Activated CD8-positive, alpha-beta memory T cell treated with anti-CD3 and anti-CD28 coated beads for 1 hour (primary cell): ENCODE results near the gene NPEPL1.

Experiments
- DNase-seq, 2 donors: peaks; one replicate each; pipeline ENCODE4 v3.0.0-alpha.2; 2020; ENCODE audit warnings: low read depth in 1 of 2; ENCODE audit errors: extremely low read depth in 1 of 2

The NPEPL1 gene

DNA sequence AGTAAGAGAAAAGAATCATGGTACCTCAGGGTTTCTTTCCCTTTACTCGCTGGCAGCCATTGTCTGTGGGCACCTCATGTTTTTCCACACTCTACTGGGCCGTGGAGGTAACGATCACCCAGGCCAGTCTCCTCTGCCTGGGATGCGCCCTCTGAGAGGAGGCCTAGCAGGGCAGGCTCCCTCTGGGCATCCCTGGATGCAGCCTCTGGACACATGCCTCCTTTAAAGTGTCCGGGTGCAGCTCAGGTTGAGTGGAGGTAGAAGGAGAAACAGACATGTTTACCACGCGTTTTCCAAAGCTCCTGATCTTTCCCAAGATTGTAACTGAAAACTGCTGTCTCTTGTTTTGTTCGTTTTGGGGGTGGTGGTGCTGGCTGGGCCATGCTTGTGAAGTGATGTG, 13.8 kb upstream of the NPEPL1 start:
- DNase-seq, result no peak

DNA sequence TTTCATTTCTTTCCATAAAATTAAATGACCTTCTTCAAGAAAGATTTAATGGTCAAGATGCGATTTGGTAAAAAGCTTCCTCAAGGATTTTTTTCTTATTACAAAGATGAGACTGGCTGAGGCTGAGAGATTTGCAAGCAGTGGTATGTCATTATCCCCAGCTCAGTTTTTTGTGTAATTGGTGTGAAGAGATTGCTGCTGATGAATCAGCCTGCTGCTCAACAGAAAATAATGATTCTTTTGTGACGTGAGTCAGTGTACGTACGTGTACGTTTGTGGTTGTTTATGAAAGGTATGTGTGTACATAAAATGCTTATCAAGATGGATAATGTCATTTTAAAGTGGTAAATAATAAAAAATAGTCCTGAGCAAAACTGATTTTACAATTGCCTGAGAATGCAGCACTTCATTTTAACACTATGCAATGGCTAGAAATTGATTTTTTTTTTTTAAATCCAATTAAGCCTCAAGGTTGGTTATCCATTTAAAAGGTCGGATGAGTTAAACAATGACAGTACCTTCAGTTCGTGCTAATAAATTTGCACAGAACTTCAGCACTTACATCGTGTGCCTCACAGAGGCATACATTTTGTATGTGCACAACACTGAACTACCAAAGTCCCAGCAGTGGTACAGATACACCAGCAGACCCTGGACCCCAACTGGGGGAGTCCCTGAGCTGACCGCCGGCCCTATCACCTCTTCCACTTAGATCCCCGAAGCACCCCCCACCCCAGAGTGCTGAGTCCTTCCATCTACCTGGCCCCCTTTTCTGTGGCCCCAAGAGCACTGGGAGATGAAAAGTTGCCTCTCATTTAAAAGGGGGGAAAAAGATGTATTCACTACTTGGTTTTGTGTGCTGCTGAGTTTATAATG, 9.7 kb upstream of the NPEPL1 start:
- DNase-seq, result no peak

DNA sequence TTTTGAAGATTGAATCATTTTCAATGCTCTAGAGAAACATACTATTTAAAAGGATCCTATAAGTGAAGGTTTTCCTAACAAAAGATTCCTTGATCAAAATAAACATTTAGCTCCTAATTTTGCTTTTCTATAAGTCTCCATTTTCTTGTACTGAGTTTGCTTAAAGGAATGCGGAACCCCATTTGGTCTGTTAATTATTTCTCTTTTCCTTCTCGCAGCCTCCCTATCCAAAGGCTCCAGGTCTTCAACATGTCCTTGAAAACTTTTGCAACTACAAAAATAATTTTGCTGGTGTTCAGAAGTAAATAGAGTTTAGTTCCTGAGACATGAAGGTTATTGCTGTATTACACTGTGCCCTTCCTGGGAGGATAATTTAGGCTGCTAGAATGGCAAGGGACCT, 8.3 kb upstream of the NPEPL1 start:
- no peak for DNase-seq

DNA sequence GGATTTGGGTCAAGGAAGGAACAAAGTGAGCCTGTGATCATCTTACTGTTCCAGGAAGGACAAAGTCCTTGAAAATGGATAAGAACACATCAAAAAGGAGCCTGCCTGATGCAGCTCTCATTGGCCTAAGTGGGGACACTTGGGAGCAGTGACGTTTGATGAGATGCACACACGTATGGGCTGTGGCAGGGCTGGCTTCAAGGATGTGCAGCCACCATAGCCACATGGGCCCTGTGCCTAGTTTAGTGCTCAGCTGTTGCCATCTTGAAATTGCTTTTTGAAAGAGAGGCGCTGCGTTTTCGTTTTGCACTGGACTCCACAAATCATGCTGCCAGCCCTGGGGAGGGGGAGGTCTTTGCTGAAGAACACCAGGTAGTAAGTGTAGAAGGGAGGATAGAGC, 6.6 kb upstream of the NPEPL1 start:
- no peak for DNase-seq

DNA sequence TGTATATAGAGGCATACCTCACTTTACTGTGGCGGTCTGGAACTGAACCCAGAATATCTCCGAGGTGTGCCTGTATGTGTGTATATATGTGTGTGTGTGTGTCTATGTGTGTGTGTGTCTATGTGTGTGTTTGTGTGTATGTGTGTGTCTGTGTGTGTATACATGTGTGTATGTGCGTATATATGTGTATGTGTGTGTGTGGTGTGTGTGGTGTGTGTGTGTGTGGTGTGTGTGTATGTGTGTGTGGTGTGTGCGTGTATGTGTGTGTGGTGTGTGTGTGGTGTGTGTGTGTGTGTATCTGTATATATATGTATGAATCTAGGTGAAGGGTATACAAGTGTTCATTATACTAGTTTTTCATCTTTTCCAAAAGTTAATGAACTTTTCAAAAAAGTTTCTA, 4.2 kb upstream of the NPEPL1 start:
- DNase-seq, result no peak

DNA sequence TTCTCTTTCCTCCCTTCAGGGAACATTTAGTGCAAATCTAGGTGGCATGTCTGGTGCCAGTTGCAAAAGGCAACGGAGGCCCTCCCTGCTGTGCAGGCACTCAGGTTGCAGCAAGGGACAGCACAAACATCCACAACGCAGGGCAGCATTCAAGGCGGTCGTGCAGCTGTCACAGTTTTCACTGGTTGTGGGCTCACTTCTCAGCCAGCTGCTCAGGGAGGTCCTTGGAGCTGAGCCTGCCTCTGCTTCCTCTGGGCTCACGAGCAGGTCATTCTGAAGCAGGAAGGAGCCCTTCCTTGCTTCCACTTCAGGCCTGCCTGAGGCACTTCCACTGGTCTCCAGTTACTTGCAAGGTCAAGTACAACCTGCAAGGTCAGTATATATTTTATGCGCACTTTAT, 3.8 kb upstream of the NPEPL1 start:
- no peak for DNase-seq

DNA sequence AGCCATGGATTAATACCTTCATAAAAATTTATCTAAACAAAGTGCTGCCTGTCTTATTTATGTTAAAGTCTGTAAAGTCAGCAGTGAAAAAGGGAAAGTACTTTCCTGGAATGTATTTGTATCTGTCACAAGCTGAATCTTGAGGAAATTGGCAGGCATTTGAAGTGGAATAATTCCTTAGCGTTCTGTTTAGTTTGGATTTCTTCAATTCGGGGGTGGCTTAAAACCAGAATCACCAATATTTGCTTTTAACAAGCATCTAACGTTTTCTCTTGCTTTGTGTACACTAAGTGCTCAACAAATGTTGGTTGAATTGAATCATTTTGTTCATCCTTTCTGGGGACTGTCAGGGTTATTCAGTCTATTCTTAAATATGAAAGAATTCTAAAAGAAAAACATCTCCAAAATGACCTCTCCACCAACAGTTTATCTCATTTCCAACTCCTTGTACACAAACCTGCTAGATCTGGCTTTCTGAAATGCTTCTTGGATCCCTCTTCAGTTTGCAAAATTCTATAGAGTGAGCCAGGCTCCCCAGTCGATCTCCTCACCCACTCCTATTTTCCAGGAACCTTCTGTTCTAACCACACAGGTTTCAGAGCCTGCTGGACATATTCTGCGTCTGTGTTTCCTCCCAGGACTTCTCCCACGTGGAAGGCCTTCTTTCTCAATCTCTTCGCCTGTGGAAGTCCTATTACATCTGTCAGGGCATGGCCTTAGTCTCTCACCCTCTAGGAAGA, 2.0 kb upstream of the NPEPL1 start:
- DNase-seq, result no peak

DNA sequence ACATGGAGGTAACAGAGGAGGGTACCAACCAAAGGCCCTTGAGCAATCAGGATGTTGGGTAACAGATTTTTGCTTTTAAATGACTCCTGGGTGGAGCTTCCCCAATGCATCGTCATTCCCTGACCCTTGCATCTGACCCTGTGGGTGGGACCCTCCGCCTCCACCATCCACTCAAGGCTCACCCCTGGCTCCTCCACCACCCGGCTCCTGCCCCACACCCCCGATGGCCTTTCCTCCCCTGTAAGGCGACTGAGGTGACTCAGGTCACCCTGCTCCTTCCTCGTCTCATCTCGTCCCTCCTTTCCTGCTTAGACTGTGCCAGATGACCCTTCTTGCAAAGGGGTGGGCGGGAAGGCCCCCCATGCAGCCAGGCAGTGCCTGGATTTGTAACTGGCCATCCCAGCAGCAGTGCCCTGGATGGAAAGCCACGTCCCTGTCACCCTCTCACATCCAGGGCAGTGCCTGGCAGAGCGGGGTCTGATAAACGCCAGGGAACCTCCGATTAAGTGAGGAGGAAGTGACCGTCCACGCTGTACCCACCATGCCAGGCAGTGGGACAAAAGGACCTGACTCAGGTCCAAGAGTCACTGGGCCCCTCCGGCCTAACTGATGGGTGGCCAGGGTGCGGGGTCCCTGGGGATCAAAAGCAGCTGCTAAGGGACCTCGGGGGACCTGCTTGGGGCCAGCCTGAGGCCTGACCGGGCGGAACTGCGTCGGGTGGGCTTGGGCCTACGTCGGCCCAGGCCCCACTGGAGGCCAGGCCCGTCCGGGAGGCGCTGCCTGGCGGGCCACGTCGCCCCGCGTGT, 624 bp upstream of the NPEPL1 start:
- no peak for DNase-seq

DNA sequence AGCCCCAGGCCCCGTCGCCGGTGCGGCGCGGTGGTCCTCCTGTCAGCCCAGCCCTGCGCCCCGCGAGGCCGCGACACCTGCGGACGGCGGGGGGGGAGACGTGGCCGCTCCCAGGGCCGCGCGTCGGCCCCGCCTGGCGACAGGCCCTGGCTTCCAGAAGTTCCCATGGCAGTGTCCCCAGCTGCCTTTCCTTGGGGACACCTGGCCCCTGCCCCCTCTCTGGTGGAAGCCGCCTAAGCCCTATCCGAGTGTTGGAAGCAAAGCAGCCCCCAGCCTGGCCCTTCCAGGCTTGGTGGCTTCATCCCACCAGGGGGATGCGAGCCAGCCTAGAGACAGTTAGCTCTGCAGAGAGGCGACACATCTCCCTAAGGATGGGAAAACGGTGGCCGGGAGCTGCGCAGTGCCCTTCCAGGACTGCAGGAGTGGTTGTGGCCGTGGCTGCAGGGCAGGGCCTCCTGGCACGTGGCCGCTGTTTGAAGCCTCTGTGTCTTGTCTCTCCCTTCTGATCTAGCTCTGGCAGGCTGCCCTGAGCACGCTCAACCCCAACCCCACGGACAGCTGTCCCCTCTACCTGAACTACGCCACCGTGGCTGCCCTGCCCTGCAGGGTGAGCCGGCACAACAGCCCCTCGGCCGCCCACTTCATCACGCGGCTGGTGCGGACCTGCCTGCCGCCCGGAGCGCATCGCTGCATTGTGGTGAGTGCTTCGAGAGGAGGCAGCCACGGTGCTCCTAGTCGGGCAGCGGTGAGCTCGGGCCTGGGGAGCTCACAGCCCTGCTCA, 816 bp downstream of the NPEPL1 start:
- no peak for DNase-seq

DNA sequence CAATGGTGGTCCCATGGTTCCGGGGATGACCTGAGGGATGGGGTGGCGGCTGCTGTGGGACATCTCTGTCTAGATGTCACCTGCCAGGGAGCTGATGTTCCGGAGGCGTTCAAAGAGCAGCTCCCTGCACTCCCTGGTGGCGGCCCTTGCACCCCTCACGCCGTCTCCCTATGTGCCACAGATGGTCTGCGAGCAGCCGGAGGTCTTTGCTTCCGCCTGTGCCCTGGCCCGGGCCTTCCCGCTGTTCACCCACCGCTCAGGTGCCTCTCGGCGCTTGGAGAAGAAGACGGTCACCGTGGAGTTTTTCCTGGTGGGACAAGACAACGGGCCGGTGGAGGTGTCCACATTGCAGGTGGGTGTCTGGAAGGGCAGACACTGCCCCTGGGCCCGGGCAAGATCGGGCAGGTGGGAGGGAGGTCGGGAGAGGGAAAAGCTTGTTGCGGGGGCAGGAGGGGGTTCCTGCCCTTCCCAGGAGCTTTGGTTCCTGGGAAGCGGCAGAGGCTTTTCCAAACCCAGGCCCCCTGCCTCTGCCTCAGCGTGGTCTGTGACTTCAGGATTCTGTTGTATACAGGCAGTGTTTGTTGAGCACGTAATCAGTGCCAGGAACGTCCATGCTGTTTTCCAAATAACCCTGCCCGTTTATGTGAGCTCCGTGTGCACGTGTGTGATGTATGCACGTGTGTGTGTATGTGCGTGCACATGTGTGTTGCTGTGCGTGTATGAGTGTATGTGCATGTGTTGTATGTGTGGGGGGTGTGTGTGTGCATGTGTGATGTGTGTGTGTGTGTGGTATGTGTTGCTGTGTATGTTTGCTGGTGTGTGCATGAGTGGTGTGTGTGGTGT, 1.9 kb downstream of the NPEPL1 start:
- no peak for DNase-seq

DNA sequence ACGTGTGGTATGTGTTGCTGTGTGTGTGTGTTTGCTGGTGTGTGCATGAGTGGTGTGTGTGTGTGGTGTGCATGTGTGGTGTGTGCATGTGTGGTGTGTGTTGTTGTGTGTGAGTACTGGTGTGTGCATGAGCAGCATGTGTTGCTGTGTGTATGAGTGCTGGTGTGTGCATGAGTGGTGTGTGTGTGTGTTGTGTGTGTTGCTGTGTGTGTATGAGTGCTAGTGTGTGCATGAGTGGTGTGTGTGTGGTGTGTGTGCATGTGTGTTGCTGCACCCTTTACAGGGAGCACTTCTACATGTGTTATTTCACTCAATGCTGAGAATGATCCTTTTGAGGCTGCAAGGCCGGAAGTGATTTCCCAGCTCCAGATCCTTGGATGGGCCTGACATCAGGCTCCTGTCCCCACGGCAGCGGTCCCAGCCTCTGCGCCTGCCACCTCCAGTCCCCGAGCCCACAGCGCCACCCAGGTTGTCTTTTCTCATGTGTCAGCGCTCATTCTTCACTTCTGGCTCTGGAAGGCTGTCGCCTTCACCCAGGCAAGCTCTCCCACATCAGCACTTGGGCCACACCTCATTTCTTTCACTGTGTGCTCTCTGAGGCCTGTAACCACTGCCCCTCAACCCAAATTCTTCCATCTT, 2.6 kb downstream of the NPEPL1 start:
- DNase-seq, result no peak

DNA sequence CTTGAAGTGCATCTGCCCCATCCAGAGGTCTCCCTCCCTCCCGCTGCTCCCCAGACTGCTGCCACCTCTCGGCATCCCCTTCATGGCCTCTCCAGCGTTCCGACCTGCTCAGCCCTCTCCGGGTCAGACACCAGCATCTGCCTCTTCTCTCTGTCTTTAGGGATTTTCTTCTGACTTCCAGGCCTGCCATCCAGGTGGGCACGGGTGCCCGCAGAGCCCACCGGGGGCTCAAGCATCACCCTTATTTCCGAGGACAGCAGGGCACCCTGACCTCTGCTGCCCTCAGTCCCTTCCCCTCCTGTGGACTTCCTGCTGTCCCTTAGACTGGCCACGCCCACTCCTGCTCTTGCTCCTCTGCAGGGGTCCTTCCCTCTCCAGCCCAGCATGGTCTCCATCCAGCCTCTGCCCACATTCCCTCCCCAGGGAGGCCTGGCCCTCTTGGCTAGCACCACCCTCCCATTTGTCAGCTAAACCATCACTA, 3.3 kb downstream of the NPEPL1 start:
- no peak for DNase-seq

DNA sequence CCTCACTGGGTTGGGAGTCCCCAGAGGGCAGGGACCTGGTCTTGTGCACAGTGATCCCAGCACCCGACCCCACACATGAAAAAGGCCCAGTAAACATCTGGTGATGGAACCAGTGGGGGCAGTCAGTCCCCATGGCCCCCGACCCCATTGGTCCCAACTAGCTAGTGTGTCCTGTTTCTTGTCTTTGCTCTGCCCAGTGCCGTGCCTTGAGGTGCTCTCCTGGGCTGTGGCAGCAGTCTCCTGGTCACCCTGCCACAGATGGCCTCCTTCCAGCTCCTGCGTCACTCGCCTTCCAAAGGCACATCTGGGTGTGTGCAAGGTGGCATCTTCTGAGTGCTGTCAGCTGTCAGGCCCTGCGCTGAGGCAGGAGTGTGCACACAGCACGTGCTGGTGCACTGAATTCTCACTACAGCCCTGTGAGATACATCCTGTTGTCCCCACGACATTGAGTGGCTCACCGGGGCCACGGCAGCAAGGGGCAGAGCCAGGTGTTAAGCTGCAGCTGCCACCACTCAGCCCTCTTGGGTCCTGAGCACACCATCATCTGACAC, 3.9 kb downstream of the NPEPL1 start:
- no peak for DNase-seq

DNA sequence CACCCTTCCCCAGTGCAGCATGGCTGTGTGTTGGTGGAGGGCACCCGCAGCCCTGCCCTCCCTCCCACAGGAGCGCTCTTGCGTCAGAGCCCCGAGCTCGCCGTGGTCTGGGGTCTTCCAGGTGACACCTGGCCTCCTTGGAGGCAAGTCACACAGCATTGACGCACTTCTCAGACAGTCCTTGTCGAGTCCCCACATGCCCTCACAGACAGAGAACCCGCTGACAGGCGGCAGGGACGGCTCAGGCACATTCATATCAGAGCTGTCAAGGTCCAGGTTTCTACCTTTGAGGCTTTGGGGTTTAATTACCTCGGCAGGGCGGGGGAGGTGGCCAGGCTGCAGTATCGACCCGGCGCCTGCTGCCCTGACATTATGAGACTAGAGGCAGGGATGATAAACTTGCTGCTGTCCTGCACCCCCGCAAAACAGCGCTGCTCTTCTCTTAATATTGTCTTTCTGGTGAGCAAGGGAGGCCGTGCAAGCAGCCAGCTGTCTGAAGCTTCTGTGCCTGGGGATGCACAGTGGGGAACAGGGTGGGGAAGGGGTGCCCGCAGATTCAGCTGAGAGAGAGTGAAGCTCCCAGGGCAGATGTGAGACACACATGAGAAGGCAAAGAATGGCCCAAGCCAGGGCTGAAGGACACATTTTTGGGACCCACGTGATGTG, 4.7 kb downstream of the NPEPL1 start:
- no peak for DNase-seq

DNA sequence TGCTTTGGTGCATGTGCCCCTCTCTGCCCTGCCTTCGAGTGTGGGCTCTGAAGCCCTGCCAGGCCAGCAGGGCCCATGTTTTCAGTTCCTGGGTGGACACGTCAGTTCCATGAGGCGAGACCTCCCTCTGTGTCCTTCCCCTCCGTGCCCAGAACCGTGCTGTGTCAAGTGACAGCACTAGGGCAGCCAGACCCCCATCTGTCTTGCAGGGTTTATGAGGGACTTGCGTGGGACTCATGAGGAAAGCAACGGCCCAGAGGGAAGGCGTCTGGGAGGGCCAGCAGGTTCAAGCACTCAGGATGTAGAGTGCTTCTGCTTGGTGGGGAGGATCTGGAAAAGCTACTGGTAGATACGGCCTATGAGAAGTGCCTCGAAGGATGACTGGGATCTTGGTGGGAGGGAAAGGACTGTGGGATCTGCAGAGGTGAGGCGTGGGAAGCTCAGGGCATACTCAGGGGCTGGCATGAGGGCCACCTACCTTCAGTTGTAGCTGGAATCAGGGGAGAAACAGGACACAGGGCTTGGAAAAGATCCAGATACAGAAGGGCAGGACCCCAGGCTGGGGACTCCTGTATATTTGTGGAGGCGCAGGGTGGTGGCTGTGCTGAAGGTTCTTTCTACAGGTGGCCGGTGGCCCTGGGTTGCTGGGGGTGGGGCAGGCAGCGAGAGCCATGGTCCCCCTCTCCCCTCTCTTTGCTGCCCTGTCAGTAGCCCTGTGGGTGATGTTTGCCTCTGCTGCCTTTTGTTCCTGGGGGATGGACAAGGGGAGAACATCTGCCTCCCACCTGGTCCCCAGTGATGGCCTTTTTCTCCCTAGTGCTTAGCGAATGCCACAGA, 5.5 kb downstream of the NPEPL1 start:
- DNase-seq, result no peak

DNA sequence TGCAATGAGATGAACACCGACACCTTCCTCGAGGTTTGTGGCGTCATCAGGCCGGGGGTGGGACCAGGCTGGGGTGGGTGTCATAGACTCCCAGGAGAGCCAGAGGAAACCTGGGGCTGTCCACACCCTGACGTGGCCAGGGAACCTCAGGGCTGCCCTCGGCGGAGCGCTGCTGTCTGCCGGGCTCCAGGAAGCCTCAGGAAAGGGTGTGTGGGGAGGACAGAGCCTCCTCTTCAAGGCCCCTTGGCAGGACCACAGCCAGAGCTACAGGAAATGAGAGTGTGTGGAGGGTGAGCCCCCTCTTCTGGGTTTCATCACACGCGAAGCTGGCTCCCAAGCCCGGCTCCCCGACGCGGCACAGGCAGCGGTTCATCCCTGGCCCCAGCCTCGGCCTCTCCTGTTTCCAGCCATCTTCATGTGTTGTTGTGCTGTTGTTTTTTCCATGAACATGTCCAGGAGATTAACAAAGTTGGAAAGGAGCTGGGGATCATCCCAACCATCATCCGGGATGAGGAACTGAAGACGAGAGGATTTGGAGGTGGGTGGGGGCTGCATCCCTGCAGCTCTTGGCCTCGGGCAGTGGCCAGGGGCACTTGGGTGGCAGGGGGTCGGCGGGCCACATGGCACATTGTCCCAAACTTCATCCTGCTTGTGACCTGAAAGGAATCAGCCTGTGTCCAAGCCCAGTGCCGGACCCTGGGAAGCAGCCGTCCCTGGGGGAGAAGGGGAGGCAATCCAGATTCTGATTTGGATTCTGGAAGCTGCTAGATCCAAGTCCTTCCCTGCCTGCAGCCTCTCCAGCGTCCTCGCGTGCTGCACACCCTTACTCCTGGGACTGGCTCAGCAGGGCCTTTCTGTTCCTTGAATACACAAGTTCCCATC, 6.4 kb downstream of the NPEPL1 start:
- no peak for DNase-seq
